ENCODE data around the gene MAD1L1.

Gene MAD1L1

DNA sequence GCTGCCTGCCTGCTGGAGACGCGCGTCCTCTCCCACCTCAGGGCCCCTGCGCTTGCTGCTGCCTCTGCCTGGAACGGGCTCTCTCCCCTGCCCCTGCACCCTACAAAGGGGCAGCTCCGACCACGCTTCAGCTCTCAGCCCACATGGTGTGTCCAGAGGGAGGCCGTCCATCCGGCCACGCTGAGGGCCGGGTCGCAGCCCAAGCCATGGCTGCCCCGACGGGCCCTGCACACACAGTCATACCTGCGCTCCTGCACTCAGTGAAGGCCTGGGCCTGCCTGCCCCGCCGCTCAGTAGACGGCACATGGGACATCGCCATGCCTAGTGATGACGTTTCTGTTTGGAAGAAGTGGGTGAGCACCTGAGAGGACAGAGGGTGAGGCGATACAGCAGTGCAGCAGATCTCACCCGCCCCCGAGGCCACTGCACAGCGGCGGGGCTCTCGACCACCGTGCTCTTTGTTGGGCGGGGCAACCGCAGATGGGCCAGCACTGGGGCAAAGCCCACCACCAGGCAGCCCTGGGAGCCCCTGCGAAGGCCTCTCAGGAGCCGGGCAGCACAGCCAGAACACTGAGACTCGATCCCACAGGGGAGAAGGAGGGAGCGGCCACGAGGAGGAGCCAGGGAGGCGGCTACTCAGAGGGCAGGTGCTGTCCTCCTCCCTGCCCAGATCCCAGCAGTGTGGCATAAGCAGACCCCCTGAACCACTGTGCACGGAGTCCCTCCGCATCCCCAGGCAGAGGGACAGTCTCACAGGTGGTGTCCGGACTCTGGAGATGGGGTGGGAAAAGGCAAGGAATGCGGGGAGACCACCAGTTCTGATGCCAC lies 129.5 kb downstream of the MAD1L1 start:
- DNase-seq (ENCODE audit: low spot score): no peak

- no peak for DNase-seq (ENCODE audit: low spot score)
These were observed 130.4 kb downstream of the MAD1L1 start for GRCh38 chr7:2102375-2102723.

GRCh38 chr7:2101630-2102374 lies 130.9 kb downstream of the MAD1L1 start:
- DNase-seq (ENCODE audit: low spot score): no peak

- no peak for DNase-seq (ENCODE audit: low spot score)
These were observed 132.2 kb downstream of the MAD1L1 start for GRCh38 chr7:2100278-2101208.

DNA sequence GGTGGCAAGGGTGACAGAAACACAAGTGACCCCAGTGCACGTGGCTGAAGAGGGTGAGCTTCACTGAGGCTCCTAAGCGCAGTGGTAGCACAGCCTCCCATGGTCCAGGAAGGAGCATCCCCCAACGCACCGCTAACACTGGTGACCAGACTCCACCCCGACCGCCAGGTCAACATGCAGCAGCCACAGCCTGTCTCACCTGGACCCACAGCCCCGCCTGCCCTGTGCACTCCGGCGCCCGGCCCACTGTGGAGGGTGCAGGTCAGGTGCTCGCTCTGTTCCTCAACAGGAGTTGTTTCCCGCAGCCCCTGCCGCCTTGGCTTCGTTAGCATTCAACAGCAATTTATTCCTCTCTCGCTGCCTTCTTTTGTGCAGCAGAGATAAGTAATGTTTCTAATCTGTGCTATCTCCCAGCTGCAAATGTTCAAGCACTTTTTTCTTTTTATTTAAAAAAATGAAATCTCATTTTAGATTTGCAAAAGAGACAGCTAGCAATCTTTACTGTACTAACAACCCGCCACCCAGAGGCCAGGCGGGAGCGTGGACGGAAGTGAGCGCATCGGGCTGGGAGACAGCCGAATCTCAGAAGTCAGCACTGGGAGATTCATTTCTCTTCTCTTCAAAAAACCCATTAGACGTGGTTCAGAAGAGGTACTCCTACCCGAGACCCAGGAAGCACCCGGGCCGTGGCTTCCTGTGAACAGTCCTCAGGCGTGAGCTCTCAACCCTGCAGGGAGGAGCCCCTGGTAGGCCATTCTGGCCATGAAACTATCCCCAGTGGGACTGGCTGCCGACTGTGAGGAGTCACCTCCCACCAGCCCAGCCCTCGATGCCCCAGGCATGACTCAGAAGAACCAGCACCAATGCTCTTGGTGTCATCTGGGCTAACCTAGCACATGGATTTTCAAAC lies 133.4 kb downstream of the MAD1L1 start:
- peak; percentile 86 for DNase-seq (ENCODE audit: low spot score)

GRCh38 chr7:2098496-2098895 lies 134.2 kb downstream of the MAD1L1 start:
- no peak for DNase-seq (ENCODE audit: low spot score)

DNA sequence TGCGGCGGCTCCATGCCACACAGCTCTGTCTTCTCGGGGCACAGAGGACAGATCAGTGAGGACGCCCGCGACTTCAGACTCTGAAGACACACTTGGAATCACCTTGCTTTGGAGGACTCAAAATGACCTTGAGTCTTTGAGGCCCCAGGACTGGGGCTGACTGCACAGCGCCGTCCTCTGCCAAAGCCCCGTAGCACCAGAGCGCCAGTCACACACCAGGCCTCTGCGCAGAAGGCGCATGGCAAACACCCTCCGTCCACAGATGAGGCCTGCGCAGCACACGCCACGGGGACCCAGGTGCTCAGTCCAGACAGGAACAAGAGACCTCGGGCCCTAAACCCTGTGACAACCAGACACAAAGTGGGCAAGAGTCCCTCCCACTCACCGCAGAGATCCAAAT lies 134.7 kb downstream of the MAD1L1 start:
- no peak for DNase-seq (ENCODE audit: low spot score)

DNA sequence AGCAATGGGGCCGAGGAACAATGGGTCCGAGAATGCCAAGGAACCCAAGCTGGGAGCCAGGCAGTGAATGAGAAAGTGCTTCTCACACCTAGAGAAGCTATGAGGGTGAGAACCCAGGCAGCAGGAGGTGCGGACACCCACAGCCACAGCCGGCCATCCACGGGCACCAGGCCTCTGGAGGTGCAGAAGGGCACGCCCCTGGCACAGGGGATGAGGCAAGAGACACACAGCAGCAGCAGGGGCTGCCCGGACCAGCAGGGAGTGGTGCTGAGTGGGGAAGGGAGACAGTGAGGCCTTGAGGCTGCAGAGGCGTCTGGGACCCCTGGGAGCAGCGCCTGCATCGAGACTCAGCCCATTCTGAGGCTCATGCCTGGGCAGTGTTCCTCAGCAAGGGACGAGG lies 135.3 kb downstream of the MAD1L1 start:
- no peak for DNase-seq (ENCODE audit: low spot score)

DNA sequence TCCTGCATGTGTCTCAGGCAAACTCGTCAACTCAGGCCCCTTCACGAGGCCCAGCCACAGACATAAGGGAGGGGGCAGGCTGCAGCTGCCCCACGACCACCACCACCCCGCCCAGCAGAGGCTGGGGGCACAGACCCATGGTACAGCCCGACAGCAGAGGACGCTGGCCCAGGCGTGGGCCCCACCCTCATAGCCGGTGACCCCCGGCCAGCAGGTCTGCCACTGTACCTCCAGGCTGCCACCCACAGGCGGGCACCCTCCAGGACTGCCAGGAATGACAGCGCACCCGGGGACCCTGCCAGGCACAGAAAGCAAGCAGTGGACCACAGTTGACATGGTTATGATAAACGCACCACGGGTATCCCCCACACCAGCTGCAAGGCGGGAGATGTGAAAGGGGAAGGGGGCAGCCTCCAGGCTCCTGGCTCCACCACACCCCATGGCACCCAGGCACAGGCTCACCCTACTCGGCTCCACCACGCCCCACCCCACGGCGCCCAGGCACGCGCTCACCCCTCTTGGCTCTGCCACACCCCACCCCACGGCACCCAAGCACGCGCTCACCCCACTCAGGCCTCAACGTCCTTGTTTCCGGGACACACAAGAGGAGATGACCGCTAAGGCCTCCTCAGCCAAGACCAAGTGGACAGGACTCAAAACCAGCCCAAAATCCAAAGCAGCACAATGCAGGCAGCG lies 135.9 kb downstream of the MAD1L1 start:
- DNase-seq (ENCODE audit: low spot score): no peak

GRCh38 chr7:2095436-2095835 lies 137.3 kb downstream of the MAD1L1 start:
- DNase-seq (ENCODE audit: low spot score): no peak

- DNase-seq (ENCODE audit: low spot score): no peak
These were observed 138.2 kb downstream of the MAD1L1 start for GRCh38 chr7:2094454-2095045.

- DNase-seq (ENCODE audit: low spot score): no peak
These were observed 138.9 kb downstream of the MAD1L1 start for GRCh38 chr7:2093843-2094220.

- no peak for DNase-seq (ENCODE audit: low spot score)
These were observed 139.4 kb downstream of the MAD1L1 start for GRCh38 chr7:2093215-2093842.

- no peak for DNase-seq (ENCODE audit: low spot score)
These were observed 140.5 kb downstream of the MAD1L1 start for GRCh38 chr7:2092279-2092678.

GRCh38 chr7:2090526-2091520 lies 141.9 kb downstream of the MAD1L1 start:
- DNase-seq (ENCODE audit: low spot score): no peak

- no peak for DNase-seq (ENCODE audit: low spot score)
These were observed 143.9 kb downstream of the MAD1L1 start for GRCh38 chr7:2088801-2089200.

GRCh38 chr7:2087744-2088143 lies 145.0 kb downstream of the MAD1L1 start:
- no peak for DNase-seq (ENCODE audit: low spot score)

DNA sequence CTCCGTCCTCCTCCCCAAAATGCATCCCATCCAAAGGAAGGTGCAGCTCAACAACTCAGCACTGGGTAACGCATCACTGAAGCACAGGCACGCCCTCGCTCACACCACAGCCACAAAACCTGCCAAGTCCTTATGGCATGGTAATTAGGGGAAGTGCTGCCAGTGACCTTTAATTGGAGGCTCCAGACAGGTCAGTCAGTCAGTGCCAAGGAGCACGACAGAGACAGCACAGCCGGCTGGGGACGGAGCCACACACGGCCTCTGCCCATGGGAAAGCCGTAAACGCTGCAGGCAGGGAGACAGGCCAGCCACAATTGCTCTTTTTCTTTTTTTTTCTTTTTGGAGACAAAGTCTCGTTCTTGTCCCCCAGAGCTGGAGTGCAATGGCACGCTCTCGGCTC lies 146.5 kb downstream of the MAD1L1 start:
- DNase-seq (ENCODE audit: low spot score): no peak

- no peak for DNase-seq (ENCODE audit: low spot score)
These were observed 146.9 kb downstream of the MAD1L1 start for GRCh38 chr7:2085804-2086203.
